Prostate gland (tissue), 2 donors: ENCODE data around the gene UPK3B.
"Not testable (repeated sequence)": the region's sequence is repeated elsewhere in the genome, so short reads cannot be mapped to it uniquely, and the experiment has no call there.

Experiments
- POLR2A ChIP-seq: fragments of 450-650 bp; IDR thresholded peaks from one replicate; pipeline ENCODE4 v1.6.1; 2016; ENCODE audit warnings: antibody characterized with exemption, mild to moderate bottlenecking
- POLR2AphosphoS5 ChIP-seq: sonication (generic); formaldehyde crosslinking; IDR thresholded peaks from one replicate; pipeline ENCODE4 v1.6.1; 2017; ENCODE audit warnings: antibody characterized with exemption
- TF ChIP-seq, protein P1 (sequence below), 4 experiments: fragments of 200-600 bp in 2 of 4; fragments of 450-650 bp in 2 of 4; sonication (generic) in 2 of 4; IDR thresholded peaks; 1 replicate in 3 of 4; 2 replicates in 1 of 4; pipeline ENCODE4 v1.5.1; 2016 to 2019; ENCODE audit warnings: antibody characterized with exemption in 4 of 4, mild to moderate bottlenecking in 2 of 4, moderate library complexity in 2 of 4

DNA sequence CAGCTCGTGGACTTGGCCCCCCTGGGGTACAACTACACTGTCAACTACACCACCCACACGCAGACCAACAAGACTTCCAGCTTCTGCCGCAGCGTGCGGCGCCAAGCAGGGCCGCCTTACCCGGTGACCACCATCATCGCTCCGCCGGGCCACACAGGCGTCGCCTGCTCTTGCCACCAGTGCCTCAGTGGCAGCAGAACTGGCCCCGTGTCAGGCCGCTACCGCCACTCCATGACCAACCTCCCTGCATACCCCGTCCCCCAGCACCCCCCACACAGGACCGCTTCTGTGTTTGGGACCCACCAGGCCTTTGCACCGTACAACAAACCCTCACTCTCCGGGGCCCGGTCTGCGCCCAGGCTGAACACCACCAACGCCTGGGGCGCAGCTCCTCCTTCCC is 27.7 kb upstream of the UPK3B start:
- TF ChIP-seq, protein P1, sequence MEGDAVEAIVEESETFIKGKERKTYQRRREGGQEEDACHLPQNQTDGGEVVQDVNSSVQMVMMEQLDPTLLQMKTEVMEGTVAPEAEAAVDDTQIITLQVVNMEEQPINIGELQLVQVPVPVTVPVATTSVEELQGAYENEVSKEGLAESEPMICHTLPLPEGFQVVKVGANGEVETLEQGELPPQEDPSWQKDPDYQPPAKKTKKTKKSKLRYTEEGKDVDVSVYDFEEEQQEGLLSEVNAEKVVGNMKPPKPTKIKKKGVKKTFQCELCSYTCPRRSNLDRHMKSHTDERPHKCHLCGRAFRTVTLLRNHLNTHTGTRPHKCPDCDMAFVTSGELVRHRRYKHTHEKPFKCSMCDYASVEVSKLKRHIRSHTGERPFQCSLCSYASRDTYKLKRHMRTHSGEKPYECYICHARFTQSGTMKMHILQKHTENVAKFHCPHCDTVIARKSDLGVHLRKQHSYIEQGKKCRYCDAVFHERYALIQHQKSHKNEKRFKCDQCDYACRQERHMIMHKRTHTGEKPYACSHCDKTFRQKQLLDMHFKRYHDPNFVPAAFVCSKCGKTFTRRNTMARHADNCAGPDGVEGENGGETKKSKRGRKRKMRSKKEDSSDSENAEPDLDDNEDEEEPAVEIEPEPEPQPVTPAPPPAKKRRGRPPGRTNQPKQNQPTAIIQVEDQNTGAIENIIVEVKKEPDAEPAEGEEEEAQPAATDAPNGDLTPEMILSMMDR (IDR thresholded peaks at IDR 0.05): not testable (repeated sequence)
- TF ChIP-seq POLR2AphosphoS5, POLR2A: not testable (repeated sequence)
